Activated T-helper 17 cell treated with anti-CD3 and anti-CD28 coated beads, Interleukin-2, amount 50 U/mL, for 72 hours (primary cell): ENCODE results near the gene THAP2. TPM values are rescaled to one million over a fixed set of nuclear protein-coding genes. Genes with fewer than 3 reads are reported as not detected.

Source experiments
- ATAC-seq: fragments of 150-1000 bp; cut with Tn5 transposase; replicated peaks from 2 replicates; pipeline ENCODE4 v1.10.0; 2021; ENCODE audit warnings: mild to moderate bottlenecking, moderate library complexity
- H3K27ac Mint-ChIP-seq: one replicate; pipeline ENCODE4 v1.8.0; 2022; ENCODE audit warnings: mixed read lengths
- H3K27me3 Mint-ChIP-seq: one replicate; pipeline ENCODE4 v1.8.0; 2022; ENCODE audit warnings: mixed read lengths
- H3K36me3 Mint-ChIP-seq: one replicate; pipeline ENCODE4 v1.8.0; 2022; ENCODE audit warnings: low read depth, mild to moderate bottlenecking, mixed read lengths
- H3K4me1 Mint-ChIP-seq: one replicate; pipeline ENCODE4 v1.8.0; 2022; ENCODE audit warnings: mixed read lengths
- H3K4me3 Mint-ChIP-seq: one replicate; pipeline ENCODE4 v1.8.0; 2022; ENCODE audit warnings: mild to moderate bottlenecking, mixed read lengths
- H3K9me3 Mint-ChIP-seq: one replicate; pipeline ENCODE4 v1.8.0; 2022; ENCODE audit warnings: mixed read lengths
- total RNA-seq, 2 donors: library from RNA; stranded (reverse); gene quantifications; one replicate each; pipeline ENCODE4 v1.2.3, GENCODE V29; 2022

The THAP2 gene
- total RNA-seq, 2 donors from 2014 or later = 8.7 to 10.9 TPM

GRCh38 chr12:71703206-71703605 lies 39.1 kb downstream of the THAP2 start:
- Mint-ChIP-seq H3K4me1 (peaks cover 4% of the 10 kb centered on the region), H3K27me3 (no peaks in the 10 kb centered on the region), H3K36me3 (peaks cover 32% of the 10 kb centered on the region), H3K9me3 (no peaks in the 10 kb centered on the region), H3K27ac (no peak overlapping the region), H3K4me3 (no peak overlapping the region)
- ATAC-seq = no peak

GRCh38 chr12:71704920-71705319 lies 40.8 kb downstream of the THAP2 start:
- no peak for ATAC-seq
- Mint-ChIP-seq H3K4me3 (no peak overlapping the region), H3K36me3 (peaks cover 15% of the 10 kb centered on the region), H3K27me3 (no peaks in the 10 kb centered on the region), H3K9me3 (no peaks in the 10 kb centered on the region), H3K4me1 (peaks cover 5% of the 10 kb centered on the region), H3K27ac (no peak overlapping the region)

GRCh38 chr12:71708658-71709057 lies 44.6 kb downstream of the THAP2 start:
- Mint-ChIP-seq H3K4me1 (peaks cover 5% of the 10 kb centered on the region), H3K27me3 (peaks cover 7% of the 10 kb centered on the region), H3K4me3 (no peak overlapping the region), H3K9me3 (peaks cover 11% of the 10 kb centered on the region), H3K27ac (no peak overlapping the region), H3K36me3 (no peaks in the 10 kb centered on the region)
- no peak for ATAC-seq

GRCh38 chr12:71710276-71711125 lies 46.4 kb downstream of the THAP2 start:
- peak; percentile 82 for ATAC-seq
- Mint-ChIP-seq H3K9me3 (peaks cover 15% of the 10 kb centered on the region), H3K27ac (no peak overlapping the region), H3K27me3 (peaks cover 7% of the 10 kb centered on the region), H3K36me3 (no peaks in the 10 kb centered on the region), H3K4me3 (no peak overlapping the region), H3K4me1 (peaks cover 5% of the 10 kb centered on the region)

GRCh38 chr12:71718611-71719010 lies 54.5 kb downstream of the THAP2 start:
- Mint-ChIP-seq H3K36me3 (no peaks in the 10 kb centered on the region), H3K27ac (no peak overlapping the region), H3K4me3 (no peak overlapping the region), H3K9me3 (peaks cover 9% of the 10 kb centered on the region), H3K4me1 (no peaks in the 10 kb centered on the region), H3K27me3 (peaks cover 5% of the 10 kb centered on the region)
- ATAC-seq = no peak

GRCh38 chr12:71719647-71720370 lies 55.7 kb downstream of the THAP2 start:
- no peaks in the 10 kb centered on the region for H3K4me1 Mint-ChIP-seq
- no peaks in the 10 kb centered on the region for H3K36me3 Mint-ChIP-seq
- no peak overlapping the region for H3K27ac Mint-ChIP-seq
- no peak overlapping the region for H3K4me3 Mint-ChIP-seq
- peaks cover 5% of the 10 kb centered on the region for H3K27me3 Mint-ChIP-seq
- peaks cover 6% of the 10 kb centered on the region for H3K9me3 Mint-ChIP-seq
- no peak for ATAC-seq

- Mint-ChIP-seq H3K9me3 (peaks cover 4% of the 10 kb centered on the region), H3K27ac (no peak overlapping the region), H3K4me1 (no peaks in the 10 kb centered on the region), H3K4me3 (no peak overlapping the region), H3K36me3 (no peaks in the 10 kb centered on the region), H3K27me3 (peaks cover 10% of the 10 kb centered on the region)
- ATAC-seq = no peak
Measured at GRCh38 chr12:71721783-71722505, 57.8 kb downstream of the THAP2 start.

GRCh38 chr12:71725011-71725410 lies 60.9 kb downstream of the THAP2 start:
- H3K4me3 Mint-ChIP-seq = no peak overlapping the region
- H3K9me3 Mint-ChIP-seq = peaks cover 4% of the 10 kb centered on the region
- peaks cover 5% of the 10 kb centered on the region for H3K27me3 Mint-ChIP-seq
- no peak for ATAC-seq
- no peaks in the 10 kb centered on the region for H3K36me3 Mint-ChIP-seq
- H3K4me1 Mint-ChIP-seq = no peaks in the 10 kb centered on the region
- H3K27ac Mint-ChIP-seq = no peak overlapping the region

- H3K4me3 Mint-ChIP-seq = no peak overlapping the region
- peaks cover 7% of the 10 kb centered on the region for H3K4me1 Mint-ChIP-seq
- no peaks in the 10 kb centered on the region for H3K36me3 Mint-ChIP-seq
- no peak overlapping the region for H3K27ac Mint-ChIP-seq
- no peak for ATAC-seq
- peaks cover 5% of the 10 kb centered on the region for H3K27me3 Mint-ChIP-seq
- peaks cover 4% of the 10 kb centered on the region for H3K9me3 Mint-ChIP-seq
Measured at GRCh38 chr12:71726548-71726947, 62.4 kb downstream of the THAP2 start.

GRCh38 chr12:71727958-71728357 lies 63.9 kb downstream of the THAP2 start:
- H3K27ac Mint-ChIP-seq = no peak overlapping the region

More at GRCh38 chr12:71727958-71728357, 63.9 kb downstream of the THAP2 start:
- Mint-ChIP-seq H3K4me3 (no peak overlapping the region), H3K9me3 (peaks cover 4% of the 10 kb centered on the region), H3K27me3 (peaks cover 5% of the 10 kb centered on the region), H3K4me1 (peaks cover 7% of the 10 kb centered on the region), H3K36me3 (no peaks in the 10 kb centered on the region)
- ATAC-seq = peak; percentile 56

Other genes starting within 250 kb of the THAP2 start
- not detected for gene LGR5, start 224.5 kb upstream of the THAP2 start, total RNA-seq
- gene ZFC3H1, start 453 bp upstream of the THAP2 start, total RNA-seq = 100 to 1,000 TPM in 1 of 2 donors, 10 to 100 TPM in 1; 61.6 to 111 TPM
- gene TMEM19, start 21.8 kb downstream of the THAP2 start, total RNA-seq = 10 to 100 TPM; 16.2 to 29.7 TPM
- gene RAB21, start 90.6 kb downstream of the THAP2 start, total RNA-seq = 100 to 1,000 TPM in 1 of 2 donors, 10 to 100 TPM in 1; 60.1 to 104 TPM
- gene TBC1D15, start 175.5 kb downstream of the THAP2 start, total RNA-seq = 10 to 100 TPM; 56.3 to 81.9 TPM